Measurements from ENCODE around the gene NT5C2. TPM values are rescaled to one million over a fixed set of nuclear protein-coding genes. Genes with fewer than 3 reads are reported as not detected.

NT5C2 gene
- total and polyA plus RNA-seq, 2 of the 8 experiments (the other 6 are each of a cell fraction or from before 2014, with no cell fraction given): 35.2 to 106 TPM

DNA sequence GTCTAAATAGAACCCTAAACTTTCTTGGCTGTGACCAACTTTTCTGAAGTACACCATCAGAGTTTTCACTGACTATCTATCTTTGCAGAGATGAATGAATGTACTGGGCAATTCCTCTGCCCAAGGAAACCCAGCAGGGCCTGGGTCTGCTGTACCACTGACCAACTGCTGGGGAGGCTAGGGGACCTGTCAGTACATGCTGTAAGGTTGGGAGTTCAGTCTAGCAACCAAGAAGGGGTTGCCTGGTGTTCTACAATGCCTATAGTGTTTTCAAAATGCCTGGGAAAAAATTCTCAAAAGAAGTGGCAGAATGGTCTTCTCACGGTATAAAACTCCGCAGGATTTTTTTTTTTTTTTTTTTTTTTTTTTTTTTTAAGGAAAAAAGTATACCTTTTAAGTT is 106.3 kb downstream of the NT5C2 start:
- Histone ChIP-seq H3K4ac (replicated peaks; ENCODE audit: insufficient read length, low read depth, low read length) (no peak overlapping the region), H3K79me2 (ENCODE audit: control insufficient read depth in 1 of 2, insufficient read depth in 2 of 2, low read length in 2 of 2) (no peaks in the 10 kb centered on the region), H3K36me3 (ENCODE audit: control insufficient read depth in 2 of 4, insufficient read depth in 4 of 4, low read length in 3 of 4) (peaks cover 0 to 50% (median 23%) of the 10 kb centered on the region in 4 experiments; a peak in 6 of 8 replicates), H4K5ac (ENCODE audit: insufficient read length, low read depth, low read length) (no peak overlapping the region), H2AFZ (ENCODE audit: low read length) (no peak overlapping the region), H3K4me3 (ENCODE audit: extremely low read depth in 1 of 4, insufficient read depth in 2 of 4, low read depth in 3 of 4, low read length in 4 of 4) (no peak overlapping the region), H3K18ac (ENCODE audit: extremely low read depth, low read length) (no peak overlapping the region), H4K20me1 (replicated peaks in 1 of 2; ENCODE audit: control insufficient read depth in 1 of 2, insufficient read depth in 2 of 2, low read length in 2 of 2) (peaks cover 0 to 4% of the 10 kb centered on the region in 2 experiments), H2BK120ac (replicated peaks; ENCODE audit: low read depth, low read length) (no peak overlapping the region), H2AK5ac (ENCODE audit: low read depth, low read length) (no peak overlapping the region), H3K27ac (ENCODE audit: low read depth, low read length) (no peak overlapping the region), H3K14ac (ENCODE audit: insufficient read length) (no peak overlapping the region), H3K79me1 (ENCODE audit: low read depth, low read length) (no peaks in the 10 kb centered on the region; the same call in 1 of the 2 replicates), H3K23me2 (ENCODE audit: low read depth, low read length) (no peaks in the 10 kb centered on the region), H3K23ac (ENCODE audit: insufficient read length) (no peak overlapping the region), H4K8ac (ENCODE audit: extremely low read depth, insufficient read depth, low read length) (no peak overlapping the region), H4K91ac (replicated peaks; ENCODE audit: insufficient read length, low read length) (no peak overlapping the region), H2BK12ac (ENCODE audit: low read depth, low read length) (no peak overlapping the region), H3K9me3 (ENCODE audit: insufficient read depth in 2 of 2, low read depth in 1 of 2, low read length in 1 of 2) (no peaks in the 10 kb centered on the region), H3K9ac (replicated peaks in 1 of 4; ENCODE audit: extremely low read depth in 1 of 4, low read depth in 3 of 4, low read length in 3 of 4) (no peak overlapping the region), H2BK15ac (ENCODE audit: low read length) (no peak overlapping the region), H2BK5ac (ENCODE audit: low read depth, low read length) (no peak overlapping the region), H3K27me3 (replicated peaks in 1 of 4; ENCODE audit: control insufficient read depth in 3 of 4, extremely low read depth in 1 of 4, insufficient read depth in 3 of 4, low read length in 3 of 4) (no peaks in the 10 kb centered on the region), H3K56ac (replicated peaks; ENCODE audit: insufficient read length, low read depth, low read length) (no peak overlapping the region), H2BK20ac (ENCODE audit: low read length) (no peak overlapping the region), H3K4me1 (replicated peaks in 1 of 4; ENCODE audit: control insufficient read depth in 3 of 4, insufficient read depth in 4 of 4, low read length in 3 of 4) (no peaks in the 10 kb centered on the region), H3K4me2 (ENCODE audit: insufficient read depth in 1 of 2, low read depth in 2 of 2, low read length in 2 of 2) (no peak overlapping the region)
- CTCF ChIA-PET (ENCODE audit: partially characterized antibody): interaction anchor here (0.8 to 2.9 kb wide), 7 partner anchors 14 to 162 kb away, joined by 3 to 14 read pairs (median 4); no protein-coding TSS in a partner anchor
- no peak for DNase-seq (ENCODE audit: low read depth in 1 of 2, low spot score in 2 of 2)
- TF ChIP-seq POLR2AphosphoS5 (IDR thresholded peaks at IDR 0.05; ENCODE audit: low read depth, low read length) (no peak), CTCF (IDR thresholded peaks at IDR 0.05; ENCODE audit: control extremely low read depth in 1 of 3, insufficient read depth in 1 of 3, low read depth in 1 of 3, low read length in 3 of 3) (peak; percentile 22 to 40 (median 24)), RAD21 (IDR thresholded peaks at IDR 0.05 in 1 of 2, conservative IDR thresholded peaks at IDR 0.05 in 1 of 2; ENCODE audit: low read depth in 2 of 2, low read length in 2 of 2) (peak; percentile 44 to 63)
- POLR2A ChIA-PET (ENCODE audit: partially characterized antibody): interaction anchor here (0.7 kb wide), 1 partner anchor 8 kb away, joined by 3 read pairs; no protein-coding TSS in a partner anchor
- FAIRE-seq: no peak
- 84% methylated on average over 2 of the region's 2 CpGs; no CpG with 5 or more reads in 1 of the 2 experiments for WGBS, 2 experiments (ENCODE audit: extremely low coverage in 1 of 2, insufficient coverage in 1 of 2, insufficient read length in 1 of 2, insufficient replicate concordance in 2 of 2, low coverage in 1 of 2, low lambda C conversion rate in 2 of 2, missing lambda C conversion rate in 1 of 2)
